Activated CD8-positive, alpha-beta T cell treated with anti-CD3 and anti-CD28 coated beads for 36 hours (primary cell): ENCODE data around the gene CHRDL1. TPM values are rescaled to one million over a fixed set of nuclear protein-coding genes. Genes with fewer than 3 reads are reported as not detected.

Experiments
- ATAC-seq: fragments of 200-7000 bp; cut with Tn5 transposase; one replicate; pipeline ENCODE4 v1.10.0; 2021; ENCODE audit warnings: mild to moderate bottlenecking, moderate library complexity
- CTCF ChIA-PET: fragments of 350-600 bp; sonication (Branson Sonifier 250); formaldehyde crosslinking; loops from one replicate; lab custom pipeline; 2021; ENCODE audit warnings: antibody characterized with exemption; lab: Charles Lee
- POLR2A ChIA-PET: fragments of 350-600 bp; sonication (Branson Sonifier 250); formaldehyde crosslinking; loops from one replicate; lab custom pipeline; 2021; ENCODE audit warnings: antibody characterized with exemption; lab: Charles Lee
- DNase-seq: peaks from one replicate; pipeline ENCODE4 v3.0.0-alpha.2; 2020
- H3K27ac Mint-ChIP-seq: one replicate; pipeline ENCODE4 v1.8.0; 2021; ENCODE audit warnings: mild to moderate bottlenecking, mixed read lengths
- H3K27me3 Mint-ChIP-seq: one replicate; pipeline ENCODE4 v1.8.0; 2021; ENCODE audit warnings: mixed read lengths
- H3K36me3 Mint-ChIP-seq: one replicate; pipeline ENCODE4 v1.8.0; 2021; ENCODE audit warnings: low read depth, mixed read lengths
- H3K4me1 Mint-ChIP-seq: one replicate; pipeline ENCODE4 v1.8.0; 2021; ENCODE audit warnings: low read depth, mixed read lengths
- H3K4me3 Mint-ChIP-seq: one replicate; pipeline ENCODE4 v1.8.0; 2021; ENCODE audit warnings: mild to moderate bottlenecking, moderate library complexity, mixed read lengths
- H3K9me3 Mint-ChIP-seq: one replicate; pipeline ENCODE4 v1.8.0; 2021; ENCODE audit warnings: mixed read lengths
- CTCF ChIP-seq: fragments of 200-600 bp; IDR thresholded peaks from one replicate; pipeline ENCODE4 v1.8.0; 2022; ENCODE audit warnings: antibody characterized with exemption, mild to moderate bottlenecking
- intact Hi-C: fragments of 100-400 bp; cut with micrococcal nuclease; formaldehyde crosslinking; loops from one replicate; pipeline ENCODE4 v1.10.0; 2022
- total RNA-seq, 2 experiments: library from RNA; stranded (reverse); gene quantifications; one replicate each; pipeline ENCODE4 v1.2.3, GENCODE V29; 2021

CHRDL1 gene
- total RNA-seq, 2 experiments from 2014 or later: not detected

- no peak for TF ChIP-seq CTCF
- H3K27me3 Mint-ChIP-seq: peaks cover 12% of the 10 kb centered on the region
- H3K4me3 Mint-ChIP-seq: no peak overlapping the region
- no peaks in the 10 kb centered on the region for H3K36me3 Mint-ChIP-seq
- no peak overlapping the region for H3K27ac Mint-ChIP-seq
- CTCF ChIA-PET: no interaction called here
- POLR2A ChIA-PET: no interaction called here
- ATAC-seq: no peak
- H3K4me1 Mint-ChIP-seq: peaks cover 2% of the 10 kb centered on the region
- intact Hi-C loops: no loop called here
- DNase-seq: no peak
- H3K9me3 Mint-ChIP-seq: no peaks in the 10 kb centered on the region
Measured at GRCh38 chrX:110794601-110795000, 1.0 kb downstream of the CHRDL1 start.

- TF ChIP-seq CTCF: no peak
- Mint-ChIP-seq H3K4me1 (no peaks in the 10 kb centered on the region), H3K4me3 (no peak overlapping the region), H3K36me3 (no peaks in the 10 kb centered on the region), H3K27me3 (peaks cover 2% of the 10 kb centered on the region), H3K27ac (no peak overlapping the region), H3K9me3 (no peaks in the 10 kb centered on the region)
- DNase-seq (no peak), ATAC-seq (no peak)
- intact Hi-C loops: no loop called here
- ChIA-PET CTCF (no interaction called here), POLR2A (no interaction called here)
Measured at GRCh38 chrX:110791071-110791470, 4.5 kb downstream of the CHRDL1 start.

- Mint-ChIP-seq H3K9me3 (no peaks in the 10 kb centered on the region), H3K27me3 (no peaks in the 10 kb centered on the region), H3K4me1 (no peaks in the 10 kb centered on the region), H3K27ac (no peak overlapping the region), H3K36me3 (no peaks in the 10 kb centered on the region), H3K4me3 (no peak overlapping the region)
- no peak for TF ChIP-seq CTCF
- ChIA-PET CTCF (no interaction called here), POLR2A (no interaction called here)
- intact Hi-C loops: no loop called here
- DNase-seq: no peak
- ATAC-seq: no peak
Measured at GRCh38 chrX:110786486-110786885, 9.1 kb downstream of the CHRDL1 start.

- ATAC-seq (no peak), DNase-seq (no peak)
- H3K4me1 Mint-ChIP-seq: no peaks in the 10 kb centered on the region
- no peak overlapping the region for H3K27ac Mint-ChIP-seq
- CTCF ChIA-PET: no interaction called here
- POLR2A ChIA-PET: interaction anchor here (0.6 kb wide), 1 partner anchor 10 kb away, joined by 3 read pairs; no protein-coding TSS in a partner anchor
- H3K36me3 Mint-ChIP-seq: no peaks in the 10 kb centered on the region
- no peak overlapping the region for H3K4me3 Mint-ChIP-seq
- TF ChIP-seq CTCF: no peak
- H3K27me3 Mint-ChIP-seq: no peaks in the 10 kb centered on the region
- intact Hi-C loops: no loop called here
- peaks cover 5% of the 10 kb centered on the region for H3K9me3 Mint-ChIP-seq
Measured at GRCh38 chrX:110759785-110760184, 35.8 kb downstream of the CHRDL1 start.

- ATAC-seq: no peak
- H3K36me3 Mint-ChIP-seq: no peaks in the 10 kb centered on the region
- ChIA-PET CTCF (no interaction called here), POLR2A (no interaction called here)
- no peaks in the 10 kb centered on the region for H3K27me3 Mint-ChIP-seq
- no peaks in the 10 kb centered on the region for H3K4me1 Mint-ChIP-seq
- no peak overlapping the region for H3K4me3 Mint-ChIP-seq
- no peak for DNase-seq
- no peak for TF ChIP-seq CTCF
- intact Hi-C loops: no loop called here
- peaks cover 4% of the 10 kb centered on the region for H3K9me3 Mint-ChIP-seq
- H3K27ac Mint-ChIP-seq: no peak overlapping the region
Measured at GRCh38 chrX:110758781-110759422, 36.7 kb downstream of the CHRDL1 start.
